ENCODE results near the gene TOPAZ1.
A peak's percentile ranks its signal among the peaks of the same experiment; 100 is the strongest.

The TOPAZ1 gene

GRCh38 chr3:44338010-44338827, 96.5 kb downstream of the TOPAZ1 start, which contains the start of gene TCAIM:
TCAIM (plus strand) TSS chr3:44338766; CDS start chr3:44354783, 16,017 bp downstream.
- Histone ChIP-seq H2AFZ (ENCODE audit: low read depth, low read length, severe bottlenecking) (peak within 1 kb of the TSS; percentile 94), H3K27ac (ENCODE audit: low read depth, low read length) (peak within 1 kb of the TSS; percentile 84), H3K4me3 (ENCODE audit: insufficient read depth, low read length, poor library complexity, severe bottlenecking) (peak within 1 kb of the TSS; percentile 77), H3K27me3 (ENCODE audit: low read length) (no peaks in the 10 kb centered on the region), H4K20me1 (ENCODE audit: low read depth, low read length) (no peaks in the 10 kb centered on the region), H3K9ac (ENCODE audit: low read length) (peak within 1 kb of the TSS; percentile 71), H3K9me2 (replicated peaks; ENCODE audit: insufficient read depth, low read length) (no peaks in the 10 kb centered on the region), H3K79me2 (ENCODE audit: insufficient read depth, low read length) (peaks cover 27% of the 10 kb centered on the region), H3K9me3 (ENCODE audit: insufficient read depth, low read length) (no peaks in the 10 kb centered on the region), H3K36me3 (ENCODE audit: low read length) (no peaks in the 10 kb centered on the region), H3K4me2 (ENCODE audit: low read depth, low read length, poor library complexity, severe bottlenecking) (peak within 1 kb of the TSS; percentile 98), H3F3A (ENCODE audit: insufficient read depth) (peaks cover 15% of the 10 kb centered on the region)
- no peak for TF ChIP-seq EZH2phosphoT487 (conservative IDR thresholded peaks at IDR 0.05; ENCODE audit: low read length)
- no peak for TF ChIP-seq CTCF (IDR thresholded peaks at IDR 0.05; ENCODE audit: insufficient read depth, low read length, poor library complexity, severe bottlenecking)

GRCh38 chr3:44338828-44339127, 97.1 kb downstream of the TOPAZ1 start:
- Histone ChIP-seq H3K36me3 (ENCODE audit: low read length) (no peaks in the 10 kb centered on the region), H3K9me2 (replicated peaks; ENCODE audit: insufficient read depth, low read length) (no peaks in the 10 kb centered on the region), H3K27ac (ENCODE audit: low read depth, low read length) (peak overlapping the region; percentile 84), H3K27me3 (ENCODE audit: low read length) (no peaks in the 10 kb centered on the region), H3F3A (ENCODE audit: insufficient read depth) (peaks cover 15% of the 10 kb centered on the region), H3K4me2 (ENCODE audit: low read depth, low read length, poor library complexity, severe bottlenecking) (peak overlapping the region; percentile 98), H3K9me3 (ENCODE audit: insufficient read depth, low read length) (no peaks in the 10 kb centered on the region), H3K4me3 (ENCODE audit: insufficient read depth, low read length, poor library complexity, severe bottlenecking) (peak overlapping the region; percentile 77), H4K20me1 (ENCODE audit: low read depth, low read length) (no peaks in the 10 kb centered on the region), H2AFZ (ENCODE audit: low read depth, low read length, severe bottlenecking) (peak overlapping the region; percentile 94), H3K79me2 (ENCODE audit: insufficient read depth, low read length) (peaks cover 27% of the 10 kb centered on the region), H3K9ac (ENCODE audit: low read length) (peak overlapping the region; percentile 71)
- TF ChIP-seq EZH2phosphoT487 (conservative IDR thresholded peaks at IDR 0.05; ENCODE audit: low read length) (no peak), CTCF (IDR thresholded peaks at IDR 0.05; ENCODE audit: insufficient read depth, low read length, poor library complexity, severe bottlenecking) (no peak)

- no peak for TF ChIP-seq EZH2phosphoT487 (conservative IDR thresholded peaks at IDR 0.05; ENCODE audit: low read length)
- no peak for TF ChIP-seq CTCF (IDR thresholded peaks at IDR 0.05; ENCODE audit: insufficient read depth, low read length, poor library complexity, severe bottlenecking)
- Histone ChIP-seq H3K79me2 (ENCODE audit: insufficient read depth, low read length) (peaks cover 27% of the 10 kb centered on the region), H3K9ac (ENCODE audit: low read length) (peak overlapping the region; percentile 71), H3F3A (ENCODE audit: insufficient read depth) (peaks cover 15% of the 10 kb centered on the region), H3K9me3 (ENCODE audit: insufficient read depth, low read length) (no peaks in the 10 kb centered on the region), H3K27me3 (ENCODE audit: low read length) (no peaks in the 10 kb centered on the region), H3K4me3 (ENCODE audit: insufficient read depth, low read length, poor library complexity, severe bottlenecking) (peak overlapping the region; percentile 77), H3K4me2 (ENCODE audit: low read depth, low read length, poor library complexity, severe bottlenecking) (peak overlapping the region; percentile 98), H3K27ac (ENCODE audit: low read depth, low read length) (peak overlapping the region; percentile 84), H2AFZ (ENCODE audit: low read depth, low read length, severe bottlenecking) (peak overlapping the region; percentile 94), H4K20me1 (ENCODE audit: low read depth, low read length) (no peaks in the 10 kb centered on the region), H3K9me2 (replicated peaks; ENCODE audit: insufficient read depth, low read length) (no peaks in the 10 kb centered on the region), H3K36me3 (ENCODE audit: low read length) (no peaks in the 10 kb centered on the region)
Observed at GRCh38 chr3:44339181-44340057, 97.7 kb downstream of the TOPAZ1 start.

Measured in SU-DHL-6 (cell line).